A673 (cell line): ENCODE measurements around the gene LCN15. TPM values are rescaled to one million over a fixed set of nuclear protein-coding genes. Genes with fewer than 3 reads are reported as not detected.

ENCODE experiments used
- BruUV-seq: library from RNA; stranded (reverse); fragments of 400-500 nt; replicated peaks from 2 replicates; lab custom pipeline; 2021; lab: Mats Ljungman, UMichigan
- CTCF ChIA-PET: fragments of 300-600 bp; sonication (Branson Sonifier 250); formaldehyde crosslinking; loops from one replicate; lab custom pipeline; 2022; ENCODE audit warnings: antibody characterized with exemption; lab: Charles Lee
- POLR2A ChIA-PET: fragments of 300-600 bp; sonication (Branson Sonifier 250); formaldehyde crosslinking; loops from one replicate; lab custom pipeline; 2022; ENCODE audit warnings: antibody characterized with exemption; ENCODE audit not compliant: low non-redundant PET; lab: Charles Lee
- DNase-seq: peaks from one replicate; pipeline ENCODE4 v3.0.0-alpha.2; 2015; ENCODE audit warnings: low spot score
- H3K27ac ChIP-seq: fragments of 200-600 bp; sonication (generic); 2 replicates; pipeline ENCODE4 v1.5.1; 2016; ENCODE audit warnings: mixed run types, low read depth, mild to moderate bottlenecking, mixed read lengths, antibody characterized with exemption, low read length; ENCODE audit not compliant: poor library complexity, severe bottlenecking
- H3K27me3 ChIP-seq: fragments of 200-600 bp; sonication (generic); replicated peaks from 2 replicates; pipeline ENCODE4 v1.6.1; 2017; ENCODE audit warnings: mixed run types, low read depth, mild to moderate bottlenecking, mixed read lengths, antibody characterized with exemption, low read length; ENCODE audit not compliant: insufficient read depth, poor library complexity
- H3K36me3 ChIP-seq: fragments of 200-600 bp; sonication (generic); 2 replicates; pipeline ENCODE4 v1.6.1; 2016; ENCODE audit warnings: mixed run types, mild to moderate bottlenecking, mixed read lengths, antibody characterized with exemption, low read length; ENCODE audit not compliant: insufficient read depth, poor library complexity, severe bottlenecking
- H3K4me1 ChIP-seq: fragments of 200-600 bp; sonication (generic); 2 replicates; pipeline ENCODE4 v1.6.1; 2017; ENCODE audit warnings: mixed run types, mild to moderate bottlenecking, mixed read lengths, antibody characterized with exemption, low read length; ENCODE audit not compliant: insufficient read depth, poor library complexity, severe bottlenecking
- H3K4me3 ChIP-seq: fragments of 200-600 bp; sonication (generic); 2 replicates; pipeline ENCODE4 v1.5.1; 2016; ENCODE audit warnings: low read depth, mixed run types, mild to moderate bottlenecking, mixed read lengths, low read length; ENCODE audit not compliant: poor library complexity, severe bottlenecking
- H3K9me3 ChIP-seq: fragments of 200-600 bp; sonication (generic); 2 replicates; pipeline ENCODE4 v1.6.1; 2016; ENCODE audit warnings: mixed run types, low read depth, mild to moderate bottlenecking, mixed read lengths, antibody characterized with exemption, low read length; ENCODE audit not compliant: poor library complexity, severe bottlenecking
- CTCF ChIP-seq: fragments of 300-800, 200-600 bp; sonication (generic); conservative IDR thresholded peaks from 2 replicates; pipeline ENCODE4 v1.5.1; 2017; ENCODE audit warnings: low read depth, mild to moderate bottlenecking, antibody characterized with exemption, low read length, moderate library complexity, mixed read lengths
- EZH2 ChIP-seq: fragments of 200-600 bp; sonication (generic); IDR thresholded peaks from 2 replicates; pipeline ENCODE4 v1.6.1; 2017; ENCODE audit warnings: borderline replicate concordance, low read depth, mild to moderate bottlenecking, mixed read lengths, antibody characterized with exemption, low read length; ENCODE audit not compliant: poor library complexity, severe bottlenecking
- intact Hi-C: fragments of 100-400 bp; cut with micrococcal nuclease; formaldehyde crosslinking; loops from one replicate; pipeline ENCODE4 v1.10.0; 2022; ENCODE audit not compliant: unreplicated experiment
- total RNA-seq: library from RNA; stranded (reverse); gene quantifications from 2 replicates; pipeline ENCODE4 v1.2.3, GENCODE V29; 2021

Gene LCN15
- total RNA-seq, 1 experiment from 2014 or later = not detected

DNA sequence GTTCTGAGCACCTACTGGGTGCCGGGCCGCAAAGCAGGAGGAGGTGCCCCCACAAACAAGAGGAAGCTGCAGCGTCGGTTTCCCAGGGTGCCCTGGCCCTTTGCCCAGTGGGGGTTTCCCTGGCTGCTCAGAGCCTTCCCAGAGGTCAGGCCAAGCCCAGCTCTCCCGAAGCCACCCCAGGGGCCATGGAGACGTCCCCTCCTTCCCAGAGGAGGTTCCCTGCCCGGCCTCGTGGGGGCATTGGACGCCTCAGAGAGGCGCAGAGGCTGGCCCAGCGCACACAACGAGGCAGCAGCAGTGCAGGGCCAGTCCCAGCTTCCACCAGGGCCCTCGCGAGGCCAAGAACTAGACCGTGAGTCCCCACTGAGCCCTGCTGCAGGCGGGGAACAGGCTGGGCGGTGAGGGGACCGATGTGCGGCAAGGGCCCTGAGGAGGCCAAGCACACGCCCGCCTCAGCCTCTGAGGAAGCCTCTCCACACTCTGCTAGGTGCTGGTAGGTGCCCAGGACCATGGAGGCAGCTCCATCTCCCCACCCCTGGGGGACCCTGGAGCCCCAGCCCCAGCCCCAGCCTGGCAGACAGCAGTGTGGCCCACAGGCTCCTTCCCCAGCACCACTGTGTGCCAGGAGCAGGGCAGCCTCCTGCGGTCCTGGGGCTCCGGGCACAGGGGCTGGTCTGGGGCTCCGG lies 45.0 kb downstream of the LCN15 start:
- peaks cover 21% of the 10 kb centered on the region for H3K4me1 ChIP-seq
- no TSS peak for BruUV-seq
- no peak for TF ChIP-seq CTCF
- no peak for TF ChIP-seq EZH2
- H3K36me3 ChIP-seq = peaks cover 25% of the 10 kb centered on the region
- no peaks in the 10 kb centered on the region for H3K27me3 ChIP-seq
- POLR2A ChIA-PET = interaction anchor here (0.6 kb wide), 1 partner anchor 10 kb away, joined by 8 read pairs; no protein-coding TSS in a partner anchor
- H3K9me3 ChIP-seq = no peaks in the 10 kb centered on the region
- H3K4me3 ChIP-seq = no peak overlapping the region
- H3K27ac ChIP-seq = no peak overlapping the region
- no peak for DNase-seq
- CTCF ChIA-PET = no interaction called here
- intact Hi-C loops = no loop called here

DNA sequence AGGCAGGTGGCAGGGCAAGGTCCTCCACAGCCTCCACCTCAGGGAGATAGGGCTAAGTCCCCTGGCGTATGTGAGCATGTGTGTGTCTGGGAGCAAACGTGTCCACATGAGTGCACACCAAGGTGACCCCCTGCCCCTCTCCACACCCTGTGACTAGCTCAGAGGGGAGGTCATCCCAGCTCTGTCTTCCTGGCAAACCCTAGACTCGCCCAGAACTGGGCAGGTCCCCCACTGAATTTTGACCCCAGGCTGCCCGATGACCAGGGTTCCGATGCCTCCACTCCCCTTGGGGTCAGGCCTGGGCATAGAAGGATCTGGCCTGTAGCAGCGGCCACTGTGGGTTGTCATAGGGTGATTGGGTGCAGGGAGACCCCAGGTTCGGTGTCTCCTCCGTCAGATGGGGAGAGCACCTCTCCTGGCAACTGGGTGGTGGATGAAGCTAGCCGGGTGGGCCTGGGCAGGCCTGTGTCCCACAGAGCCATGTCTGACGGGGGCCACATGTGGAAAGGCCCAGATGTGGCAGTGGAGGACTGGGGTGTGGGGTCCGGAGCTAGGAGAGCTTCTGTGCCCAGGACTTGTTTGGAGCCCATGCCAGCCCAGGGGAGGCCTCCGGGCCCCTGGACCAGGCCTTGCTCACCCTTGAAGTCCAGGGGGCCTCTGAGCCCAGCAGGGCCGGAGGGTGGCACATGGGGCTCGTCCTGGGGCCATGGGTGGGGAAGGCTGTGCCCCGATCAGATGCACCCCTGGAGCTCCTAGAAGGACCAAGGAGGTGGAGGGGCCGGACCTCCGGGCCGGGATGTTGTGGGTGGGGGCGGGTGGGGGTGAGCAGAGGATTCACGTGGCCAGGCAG lies 45.7 kb downstream of the LCN15 start:
- no peak for DNase-seq
- peaks cover 17% of the 10 kb centered on the region for H3K36me3 ChIP-seq
- H3K4me3 ChIP-seq = no peak overlapping the region
- TF ChIP-seq EZH2 (no peak), CTCF (no peak)
- intact Hi-C loops = no loop called here
- no peaks in the 10 kb centered on the region for H3K27me3 ChIP-seq
- ChIA-PET CTCF (no interaction called here), POLR2A (interaction anchor here (0.6 kb wide), 1 partner anchor 11 kb away, joined by 8 read pairs; no protein-coding TSS in a partner anchor)
- no peaks in the 10 kb centered on the region for H3K9me3 ChIP-seq
- BruUV-seq = no TSS peak
- H3K27ac ChIP-seq = no peak overlapping the region
- H3K4me1 ChIP-seq = peaks cover 29% of the 10 kb centered on the region

DNA sequence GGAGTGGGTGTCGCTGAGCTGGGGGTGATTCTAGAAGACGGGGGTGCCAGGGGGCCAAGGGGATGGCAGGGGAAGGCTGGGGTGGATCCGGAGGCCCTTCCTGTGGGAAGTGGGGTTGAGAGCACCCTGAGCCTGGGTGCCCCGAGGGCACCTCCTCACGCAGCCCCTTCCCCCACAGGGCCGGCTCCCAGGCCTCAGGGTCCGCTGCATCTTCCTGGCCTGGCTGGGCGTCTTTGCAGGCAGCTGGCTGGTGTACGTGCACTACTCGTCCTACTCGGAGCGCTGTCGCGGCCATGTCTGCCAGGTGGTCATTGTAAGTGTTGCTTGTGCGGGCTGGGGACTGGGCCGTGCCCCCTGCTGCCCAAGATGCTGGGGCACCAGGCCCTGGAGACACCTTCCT lies 46.9 kb downstream of the LCN15 start:
- Histone ChIP-seq H3K36me3 (peaks cover 6% of the 10 kb centered on the region), H3K4me3 (no peak overlapping the region), H3K27me3 (no peaks in the 10 kb centered on the region), H3K4me1 (peaks cover 30% of the 10 kb centered on the region), H3K27ac (no peak overlapping the region), H3K9me3 (no peaks in the 10 kb centered on the region)
- TF ChIP-seq CTCF (no peak), EZH2 (no peak)
- intact Hi-C loops = no loop called here
- CTCF ChIA-PET = no interaction called here
- no peak for DNase-seq
- no TSS peak for BruUV-seq
- POLR2A ChIA-PET = no interaction called here
